K562 (cell line): ENCODE data around the gene GTF2H4.

Experiments used
- BHLHE40 ChIP-seq: IDR thresholded peaks from 2 replicates; pipeline ENCODE4 v1.6.1; 2011; ENCODE audit warnings: low read length, improper control_type of control experiment
- CTCF ChIP-seq, 3 experiments: IDR thresholded peaks in 2 of 3; conservative IDR thresholded peaks in 1 of 3; 2 replicates each; pipeline ENCODE4 v1.5.1; 2011 to 2012; ENCODE audit warnings: low read length in 3 of 3, mild to moderate bottlenecking in 3 of 3, control low read depth in 2 of 3, improper control_type of control experiment in 1 of 3, inconsistent platforms in 1 of 3, low read depth in 1 of 3, mixed read lengths in 1 of 3, moderate library complexity in 1 of 3; ENCODE audit not compliant: insufficient read depth in 2 of 3
- ELK1 ChIP-seq: sonication (generic); formaldehyde crosslinking; IDR thresholded peaks from 2 replicates; pipeline ENCODE4 v1.8.1; 2022; ENCODE audit warnings: missing genetic modification reagents
- FOXK1 ChIP-seq: sonication (generic); formaldehyde crosslinking; IDR thresholded peaks from 2 replicates; pipeline ENCODE4 v1.8.0; 2022; ENCODE audit warnings: missing genetic modification reagents, mild to moderate bottlenecking, borderline replicate concordance
- FOXP4 ChIP-seq: sonication (generic); formaldehyde crosslinking; IDR thresholded peaks from 2 replicates; pipeline ENCODE4 v1.8.0; 2022; ENCODE audit warnings: mild to moderate bottlenecking, missing genetic modification reagents, borderline replicate concordance
- HINFP ChIP-seq: fragments of 450-650 bp; conservative IDR thresholded peaks from 2 replicates; pipeline ENCODE4 v1.6.1; 2016; ENCODE audit warnings: missing genetic modification characterization, low read depth, mild to moderate bottlenecking, control low read depth, missing compliant biosample characterization
- MAX ChIP-seq: sonication (generic); formaldehyde crosslinking; IDR thresholded peaks from 2 replicates; pipeline ENCODE4 v1.9.0; 2022; ENCODE audit warnings: mild to moderate bottlenecking, missing genetic modification reagents
- MEF2D ChIP-seq: conservative IDR thresholded peaks from 2 replicates; pipeline ENCODE4 v1.6.1; 2016; ENCODE audit warnings: low read depth, missing genetic modification characterization, missing compliant biosample characterization
- SMAD3 ChIP-seq: fragments of 450-650 bp; formaldehyde crosslinking; conservative IDR thresholded peaks from 2 replicates; pipeline ENCODE4 v1.4.0; 2020; ENCODE audit warnings: mild to moderate bottlenecking
- TBP ChIP-seq: optimal IDR thresholded peaks from 2 replicates; pipeline ENCODE3; 2011; ENCODE audit warnings: low read depth, low read length, improper control_type of control experiment
- TGIF2 ChIP-seq: sonication (generic); formaldehyde crosslinking; IDR thresholded peaks from 2 replicates; pipeline ENCODE4 v1.8.1; 2022; ENCODE audit warnings: mild to moderate bottlenecking, missing genetic modification reagents, moderate library complexity
- XRCC3 ChIP-seq: fragments of 450-650 bp; IDR thresholded peaks from 2 replicates; pipeline ENCODE4 v1.6.1; 2017; ENCODE audit warnings: mild to moderate bottlenecking, moderate library complexity
- ZNF121 ChIP-seq: sonication (generic); formaldehyde crosslinking; conservative IDR thresholded peaks from 2 replicates; pipeline ENCODE4 v1.8.0; 2022; ENCODE audit warnings: missing genetic modification reagents
- ZNF75A ChIP-seq: fragments of 450-650 bp; formaldehyde crosslinking; IDR thresholded peaks from 2 replicates; pipeline ENCODE4 v1.4.0; 2020; ENCODE audit warnings: mild to moderate bottlenecking

GRCh38 chr6:30954631-30955366, 46.8 kb downstream of the GTF2H4 start:
- TF ChIP-seq MEF2D (tag) (no peak), BHLHE40 (no peak), MAX (CRISPR knock-in tag) (no peak), FOXP4 (CRISPR knock-in tag) (no peak), CTCF (IDR thresholded peaks at IDR 0.05 in 2 of 3, conservative IDR thresholded peaks at IDR 0.05 in 1 of 3; ENCODE audit: insufficient read depth in 2 of 3, low read depth in 1 of 3, low read length in 3 of 3) (no peak), ZNF121 (no peak), FOXK1 (CRISPR knock-in tag) (no peak), TGIF2 (CRISPR knock-in tag) (no peak), HINFP (tag) (no peak), ZNF75A (no peak), ELK1 (CRISPR knock-in tag) (no peak), TBP (no peak), XRCC3 (no peak), SMAD3 (no peak)
